Smooth muscle cell (in vitro differentiated cells): ENCODE measurements around the gene TTYH3. TPM values are rescaled to one million over a fixed set of nuclear protein-coding genes. Genes with fewer than 3 reads are reported as not detected.

Source experiments
- DNase-seq: peaks from one replicate; lab custom pipeline; 2025; ENCODE audit not compliant: unreplicated experiment; lab: John Stamatoyannopoulos, UW
- H2AFZ ChIP-seq: fragments of 200-600 bp; sonication (generic); 2 replicates; pipeline ENCODE4 v1.6.0; 2016; ENCODE audit warnings: antibody characterized with exemption, low read depth, mild to moderate bottlenecking
- H3F3A ChIP-seq: fragments of 200-600 bp; sonication (generic); 2 replicates; pipeline ENCODE4 v1.6.0; 2017; ENCODE audit warnings: antibody characterized with exemption, low read depth
- H3K27ac ChIP-seq: fragments of 200-600 bp; sonication (generic); 2 replicates; pipeline ENCODE4 v1.5.1; 2016; ENCODE audit warnings: low read depth, mild to moderate bottlenecking
- H3K27me3 ChIP-seq: fragments of 200-600 bp; sonication (generic); 2 replicates; pipeline ENCODE4 v1.6.1; 2016; ENCODE audit warnings: low read depth, mild to moderate bottlenecking
- H3K36me3 ChIP-seq: fragments of 200-600 bp; sonication (generic); 2 replicates; pipeline ENCODE4 v1.5.1; 2016; ENCODE audit warnings: low read depth
- H3K4me1 ChIP-seq: fragments of 200-600 bp; sonication (generic); 2 replicates; pipeline ENCODE4 v1.5.1; 2016; ENCODE audit warnings: low read depth
- H3K4me2 ChIP-seq: fragments of 200-600 bp; sonication (generic); 2 replicates; pipeline ENCODE4 v1.6.0; 2016; ENCODE audit warnings: mild to moderate bottlenecking
- H3K4me3 ChIP-seq: fragments of 200-600 bp; sonication (generic); 2 replicates; pipeline ENCODE4 v1.5.1; 2016; ENCODE audit warnings: mild to moderate bottlenecking
- H3K79me2 ChIP-seq: fragments of 200-600 bp; sonication (generic); 2 replicates; pipeline ENCODE4 v1.6.0; 2016; ENCODE audit warnings: low read depth, mild to moderate bottlenecking
- H3K9ac ChIP-seq: fragments of 200-600 bp; sonication (generic); 2 replicates; pipeline ENCODE4 v1.6.0; 2016; ENCODE audit warnings: low read depth
- H3K9me3 ChIP-seq: fragments of 200-600 bp; sonication (generic); replicated peaks from 2 replicates; pipeline ENCODE4 v1.5.1; 2016; ENCODE audit warnings: low read depth
- H4K20me1 ChIP-seq: fragments of 200-600 bp; sonication (generic); 2 replicates; pipeline ENCODE4 v1.6.0; 2016; ENCODE audit warnings: low read depth
- WGBS: methylation state at CpG from one replicate; pipeline ENCODE4 v1.1.7; 2016; ENCODE audit warnings: low lambda C conversion rate; 5-methylcytosine and 5-hydroxymethylcytosine counted together
- polyA plus RNA-seq: library from polyadenylated mRNA; unstranded; fragments of >200 nt; fragmentation: Nextera tagmentation; extraction: Ambion mirVana; gene quantifications from 2 replicates; pipeline ENCODE4 v1.2.1, GENCODE V29; 2016
- total RNA-seq: library from RNA; depleted of rRNA; stranded (reverse); fragments of >200 nt; gene quantifications from 2 replicates; pipeline ENCODE4 v1.2.3, GENCODE V29; 2014
- TF ChIP-seq, protein P1 (sequence below): fragments of 200-600 bp; sonication (generic); IDR thresholded peaks from 2 replicates; pipeline ENCODE4 v1.5.1; 2017; ENCODE audit warnings: borderline replicate concordance, mild to moderate bottlenecking, antibody characterized with exemption; ENCODE audit not compliant: insufficient read depth, poor library complexity, severe bottlenecking

TTYH3 gene
- total and polyA plus RNA-seq, 2 experiments from 2014 or later = 51.5 to 179 TPM

GRCh38 chr7:2661602-2662272 lies 30.0 kb downstream of the TTYH3 start:
- 93% methylated on average over 37 of the region's 43 CpGs for WGBS
- Histone ChIP-seq H3K9me3 (no peaks in the 10 kb centered on the region), H3K36me3 (no peaks in the 10 kb centered on the region), H3K9ac (no peak overlapping the region), H3F3A (no peaks in the 10 kb centered on the region), H3K79me2 (no peaks in the 10 kb centered on the region), H3K4me2 (no peak overlapping the region), H3K27ac (no peak overlapping the region), H4K20me1 (peaks cover 61% of the 10 kb centered on the region), H3K4me1 (no peaks in the 10 kb centered on the region), H3K4me3 (no peak overlapping the region), H3K27me3 (no peaks in the 10 kb centered on the region), H2AFZ (no peak overlapping the region)
- TF ChIP-seq, protein P1, sequence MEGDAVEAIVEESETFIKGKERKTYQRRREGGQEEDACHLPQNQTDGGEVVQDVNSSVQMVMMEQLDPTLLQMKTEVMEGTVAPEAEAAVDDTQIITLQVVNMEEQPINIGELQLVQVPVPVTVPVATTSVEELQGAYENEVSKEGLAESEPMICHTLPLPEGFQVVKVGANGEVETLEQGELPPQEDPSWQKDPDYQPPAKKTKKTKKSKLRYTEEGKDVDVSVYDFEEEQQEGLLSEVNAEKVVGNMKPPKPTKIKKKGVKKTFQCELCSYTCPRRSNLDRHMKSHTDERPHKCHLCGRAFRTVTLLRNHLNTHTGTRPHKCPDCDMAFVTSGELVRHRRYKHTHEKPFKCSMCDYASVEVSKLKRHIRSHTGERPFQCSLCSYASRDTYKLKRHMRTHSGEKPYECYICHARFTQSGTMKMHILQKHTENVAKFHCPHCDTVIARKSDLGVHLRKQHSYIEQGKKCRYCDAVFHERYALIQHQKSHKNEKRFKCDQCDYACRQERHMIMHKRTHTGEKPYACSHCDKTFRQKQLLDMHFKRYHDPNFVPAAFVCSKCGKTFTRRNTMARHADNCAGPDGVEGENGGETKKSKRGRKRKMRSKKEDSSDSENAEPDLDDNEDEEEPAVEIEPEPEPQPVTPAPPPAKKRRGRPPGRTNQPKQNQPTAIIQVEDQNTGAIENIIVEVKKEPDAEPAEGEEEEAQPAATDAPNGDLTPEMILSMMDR = no peak
- no peak for DNase-seq

DNA sequence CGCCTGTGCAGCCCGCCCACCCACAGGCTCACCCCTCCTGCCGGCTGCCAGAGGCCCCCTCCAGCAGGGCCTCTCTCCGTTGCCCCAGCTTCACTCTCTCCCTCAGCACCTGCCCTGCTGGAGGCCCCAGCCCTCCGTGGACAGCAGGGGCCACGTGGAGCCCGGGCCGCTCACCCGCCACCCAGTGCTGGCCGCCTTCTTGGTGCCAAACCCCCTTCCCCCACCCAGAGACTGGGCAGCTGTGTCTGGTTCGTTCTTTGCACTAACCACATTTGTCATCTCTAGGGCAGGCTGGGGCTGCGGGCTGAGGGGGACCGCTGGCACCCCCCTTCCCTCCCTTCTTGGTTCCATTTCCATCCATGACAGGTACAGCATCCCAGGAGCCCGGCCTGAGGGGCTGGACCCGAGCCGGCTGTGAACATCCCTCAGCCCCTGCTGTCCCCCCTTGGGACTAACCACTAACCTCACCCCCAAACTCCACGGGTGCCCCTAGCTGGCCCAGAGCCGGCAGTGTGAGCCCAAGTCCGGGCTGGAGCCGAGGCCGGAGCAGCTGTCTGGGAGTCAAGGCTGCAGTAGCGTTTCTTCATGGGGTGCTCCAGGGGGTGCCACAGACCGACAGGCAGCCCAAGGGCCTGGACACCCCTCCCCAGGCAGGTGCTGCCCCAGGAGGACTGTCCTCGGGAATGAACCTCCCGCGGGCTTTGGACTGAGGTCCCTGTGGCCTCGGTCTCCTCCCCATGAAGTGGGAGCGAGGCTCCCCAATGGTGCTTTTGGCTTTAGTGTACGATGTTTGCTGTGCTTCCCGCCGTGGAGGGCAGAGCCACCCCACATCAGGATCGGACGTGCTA lies 30.7 kb downstream of the TTYH3 start:
- no peak overlapping the region for H3K4me3 ChIP-seq
- H3K79me2 ChIP-seq = no peaks in the 10 kb centered on the region
- no peaks in the 10 kb centered on the region for H3F3A ChIP-seq
- no peaks in the 10 kb centered on the region for H3K27me3 ChIP-seq
- no peak overlapping the region for H3K4me2 ChIP-seq
- no peak overlapping the region for H3K27ac ChIP-seq
- peaks cover 54% of the 10 kb centered on the region for H4K20me1 ChIP-seq
- DNase-seq = no peak
- WGBS = 95% methylated on average over 29 of the region's 33 CpGs
- no peaks in the 10 kb centered on the region for H3K36me3 ChIP-seq
- no peak overlapping the region for H3K9ac ChIP-seq
- H3K9me3 ChIP-seq = no peaks in the 10 kb centered on the region
- TF ChIP-seq, protein P1 = no peak
- H2AFZ ChIP-seq = no peak overlapping the region
- H3K4me1 ChIP-seq = no peaks in the 10 kb centered on the region

GRCh38 chr7:2663121-2663886 lies 31.5 kb downstream of the TTYH3 start:
- Histone ChIP-seq H3K4me2 (no peak overlapping the region), H3K4me1 (no peaks in the 10 kb centered on the region), H3K4me3 (no peak overlapping the region), H3F3A (no peaks in the 10 kb centered on the region), H4K20me1 (peaks cover 46% of the 10 kb centered on the region), H3K9me3 (no peaks in the 10 kb centered on the region), H2AFZ (no peak overlapping the region), H3K27me3 (no peaks in the 10 kb centered on the region), H3K27ac (no peak overlapping the region), H3K79me2 (no peaks in the 10 kb centered on the region), H3K9ac (no peak overlapping the region), H3K36me3 (no peaks in the 10 kb centered on the region)
- 93% methylated on average over 30 of the region's 30 CpGs for WGBS
- TF ChIP-seq, protein P1 = no peak
- no peak for DNase-seq
